ENCODE data around the gene STRN4. TPM values are rescaled to one million over a fixed set of nuclear protein-coding genes. Genes with fewer than 3 reads are reported as not detected.

STRN4 gene
- total and polyA plus RNA-seq, 2 donors (not counting 3 experiments of a cell fraction or from before 2014, with no cell fraction given): 116 to 144 TPM

DNA sequence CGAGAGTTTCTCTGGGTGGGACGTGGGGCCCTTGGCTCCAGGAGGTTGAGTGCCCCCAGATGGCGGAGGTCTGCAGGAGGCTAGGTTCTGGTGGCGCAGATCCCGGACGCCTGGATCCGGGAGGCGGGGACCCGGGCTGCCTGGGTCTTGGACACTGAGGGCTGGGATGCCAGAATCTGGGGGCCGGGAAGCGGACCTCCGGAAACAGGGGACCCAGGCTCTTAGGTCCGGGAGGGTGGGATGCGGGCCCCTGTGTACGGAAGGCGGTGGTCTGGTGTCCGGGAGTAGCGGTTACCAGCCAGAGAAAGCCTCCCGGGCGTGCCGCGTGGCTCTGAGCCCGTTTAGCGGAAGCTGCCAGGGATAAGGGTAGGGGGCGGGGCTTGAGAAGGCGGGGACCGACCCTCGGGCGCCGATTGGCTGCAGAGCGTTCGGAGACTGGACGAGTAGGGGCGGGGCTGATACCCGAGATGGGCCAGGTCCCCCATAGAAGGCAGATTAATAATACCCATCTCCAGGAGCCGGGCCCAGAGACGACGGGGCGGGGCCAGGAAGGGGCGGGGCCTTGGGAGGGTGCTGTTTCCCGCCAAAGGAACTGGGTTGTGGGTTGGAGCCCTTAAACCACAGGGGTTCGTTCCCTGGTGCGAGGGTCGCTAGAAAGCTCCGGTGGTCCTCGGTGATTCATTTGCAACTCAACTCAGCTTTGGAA lies 42.2 kb upstream of the STRN4 start, which contains the start of gene SLC1A5:
SLC1A5 (minus strand) TSS at position 333 of the 706 bp plus-strand sequence. CDS start 629 bp downstream, outside the sequence.
- Histone ChIP-seq H3K9me1 (replicated peaks; ENCODE audit: control insufficient read depth, extremely low read depth, insufficient read depth, low read length) (no peaks in the 10 kb centered on the region), H2AFZ (ENCODE audit: low read depth, low read length) (peak within 1 kb of the TSS; percentile 23), H3K9me3 (replicated peaks; ENCODE audit: control insufficient read depth, insufficient read depth, low read length) (no peaks in the 10 kb centered on the region), H4K20me1 (replicated peaks; ENCODE audit: control insufficient read depth, extremely low read depth, insufficient read depth, low read length) (no peaks in the 10 kb centered on the region), H3K9ac (replicated peaks; ENCODE audit: extremely low read depth, insufficient read depth, low read length) (peak within 1 kb of the TSS; percentile 94), H3K27me3 (ENCODE audit: control insufficient read depth in 2 of 2, insufficient read depth in 2 of 2, low read length in 2 of 2) (no peaks in the 10 kb centered on the region), H3K79me2 (ENCODE audit: control insufficient read depth, insufficient read depth, low read length) (peaks cover 49% of the 10 kb centered on the region), H3K36me3 (ENCODE audit: control insufficient read depth in 2 of 2, extremely low read depth in 1 of 2, insufficient read depth in 2 of 2, low read length in 2 of 2) (no peaks in the 10 kb centered on the region), H3K4me1 (ENCODE audit: control insufficient read depth, extremely low read depth, insufficient read depth, low read length) (peaks cover 33% of the 10 kb centered on the region), H3K4me3 (replicated peaks in 1 of 3; ENCODE audit: insufficient read depth in 1 of 3, low read depth in 1 of 3, low read length in 3 of 3) (peak within 1 kb of the TSS; percentile 60 to 99 (median 89)), H3K4me2 (ENCODE audit: insufficient read depth, low read length) (peak within 1 kb of the TSS; percentile 79), H3K27ac (ENCODE audit: insufficient read depth, low read depth, low read length) (peak within 1 kb of the TSS; percentile 98)
- FAIRE-seq: peak; percentile 92
- ChIA-PET CTCF (interaction anchor here (0.8 to 6.7 kb wide), 7 partner anchors 11 to 52 kb away, joined by 3 to 63 read pairs (median 3); no protein-coding TSS in a partner anchor), POLR2A (interaction anchor here (0.6 to 2.5 kb wide), 13 partner anchors 8 to 188 kb away, joined by 3 to 24 read pairs (median 4); partner anchors contain the start of genes AP2S1 and DACT3)
- peak; percentile 96 for DNase-seq (ENCODE audit: low read depth, low spot score)
- dilution Hi-C loops (cut with MboI; ENCODE audit: extremely low pct_ligation_motif_present, low sequenced_read_pairs): no loop called here
- TF ChIP-seq EZH2 (IDR thresholded peaks at IDR 0.05; ENCODE audit: borderline replicate concordance, low read depth, low read length, severe bottlenecking): no peak
- TF ChIP-seq, protein P1, sequence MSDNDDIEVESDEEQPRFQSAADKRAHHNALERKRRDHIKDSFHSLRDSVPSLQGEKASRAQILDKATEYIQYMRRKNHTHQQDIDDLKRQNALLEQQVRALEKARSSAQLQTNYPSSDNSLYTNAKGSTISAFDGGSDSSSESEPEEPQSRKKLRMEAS (IDR thresholded peaks at IDR 0.05; ENCODE audit: insufficient read depth, insufficient read length): peak; percentile 31
- TF ChIP-seq POLR2AphosphoS5 (IDR thresholded peaks at IDR 0.05; ENCODE audit: insufficient read depth, low read depth, low read length): peak; percentile 100
- peak; percentile 82 for TF ChIP-seq MYC (IDR thresholded peaks at IDR 0.05; ENCODE audit: low read depth, low read length)
- no peak for TF ChIP-seq FOS (IDR thresholded peaks at IDR 0.05; ENCODE audit: borderline replicate concordance, insufficient read depth, low read length)
- TF ChIP-seq, protein P2, sequence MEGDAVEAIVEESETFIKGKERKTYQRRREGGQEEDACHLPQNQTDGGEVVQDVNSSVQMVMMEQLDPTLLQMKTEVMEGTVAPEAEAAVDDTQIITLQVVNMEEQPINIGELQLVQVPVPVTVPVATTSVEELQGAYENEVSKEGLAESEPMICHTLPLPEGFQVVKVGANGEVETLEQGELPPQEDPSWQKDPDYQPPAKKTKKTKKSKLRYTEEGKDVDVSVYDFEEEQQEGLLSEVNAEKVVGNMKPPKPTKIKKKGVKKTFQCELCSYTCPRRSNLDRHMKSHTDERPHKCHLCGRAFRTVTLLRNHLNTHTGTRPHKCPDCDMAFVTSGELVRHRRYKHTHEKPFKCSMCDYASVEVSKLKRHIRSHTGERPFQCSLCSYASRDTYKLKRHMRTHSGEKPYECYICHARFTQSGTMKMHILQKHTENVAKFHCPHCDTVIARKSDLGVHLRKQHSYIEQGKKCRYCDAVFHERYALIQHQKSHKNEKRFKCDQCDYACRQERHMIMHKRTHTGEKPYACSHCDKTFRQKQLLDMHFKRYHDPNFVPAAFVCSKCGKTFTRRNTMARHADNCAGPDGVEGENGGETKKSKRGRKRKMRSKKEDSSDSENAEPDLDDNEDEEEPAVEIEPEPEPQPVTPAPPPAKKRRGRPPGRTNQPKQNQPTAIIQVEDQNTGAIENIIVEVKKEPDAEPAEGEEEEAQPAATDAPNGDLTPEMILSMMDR (IDR thresholded peaks at IDR 0.05; ENCODE audit: extremely low read depth in 1 of 2, insufficient read depth in 1 of 2, low read depth in 1 of 2, low read length in 2 of 2): no peak
- TF ChIP-seq GATA2 (IDR thresholded peaks at IDR 0.05; ENCODE audit: insufficient read depth, insufficient read length, low read depth, low read length): no peak
- no peak for TF ChIP-seq JUN (IDR thresholded peaks at IDR 0.05; ENCODE audit: borderline replicate concordance, insufficient read depth, insufficient read length, low read depth)
- peak; percentile 100 for TF ChIP-seq POLR2A (IDR thresholded peaks at IDR 0.05; ENCODE audit: low read depth, low read length)
- intact Hi-C loops (cut with micrococcal nuclease): loop anchor here (1.0 to 5.0 kb wide), 2 partner anchors 62 to 469 kb away; partner anchors contain the start of genes AP2S1 and CCDC9
- BruUV-seq (replicated peaks): no TSS peak
